K562 (cell line): ENCODE data around the gene RARRES1. TPM values are rescaled to one million over a fixed set of nuclear protein-coding genes. Genes with fewer than 3 reads are reported as not detected.

ENCODE experiments used
- ATAC-seq: fragments of 200-7000 bp; cut with Tn5 transposase; 3 replicates; pipeline ENCODE4 v1.9.1; 2020; ENCODE audit warnings: moderate library complexity
- BruUV-seq: library from RNA; stranded (reverse); fragments of 400-500 nt; replicated peaks from 2 replicates; lab custom pipeline; 2021; lab: Mats Ljungman, UMichigan
- CTCF ChIA-PET: fragments of 300-600 bp; formaldehyde crosslinking; extraction: SDS; loops from one replicate; lab custom pipeline; 2021; ENCODE audit warnings: low intra/inter-chr PET ratio; lab: Yijun Ruan, JAX
- POLR2A ChIA-PET: fragments of 300-600, 350-650 bp; sonication (Branson Sonifier 250); formaldehyde crosslinking; extraction: SDS; loops from one replicate; lab custom pipeline; 2021; ENCODE audit warnings: antibody characterized with exemption, inconsistent platforms; lab: Yijun Ruan, JAX
- DNase-seq, 4 experiments: peaks; one replicate each; pipeline versions ENCODE4 v3.0.0 to v3.0.0-alpha.2; 2011 to 2018; ENCODE audit warnings: low spot score in 3 of 4, mixed read lengths in 3 of 4; ENCODE audit errors: extremely low read depth in 1 of 4
- FAIRE-seq: peaks from 2 replicates; lab custom pipeline; 2011; peaks lifted over from hg19 to GRCh38; lab: Jason Lieb, UNC
- H2AFZ ChIP-seq: 2 replicates; pipeline ENCODE4 v1.6.0; 2011; ENCODE audit warnings: low read depth, low read length, control low read depth, inconsistent platforms
- H3K27ac ChIP-seq: fragments of 200-600 bp; 3 replicates; pipeline ENCODE4 v1.8.0; 2011; ENCODE audit warnings: low read depth, mild to moderate bottlenecking, control low read depth, inconsistent platforms, low read length, moderate library complexity, mixed read lengths; ENCODE audit errors: extremely low read depth
- H3K27me3 ChIP-seq, 2 experiments: fragments of 300-600 bp in 1 of 2; 2 replicates in 1 of 2; 3 replicates in 1 of 2; pipeline versions ENCODE4 v1.6.0 to v1.8.0; 2011; ENCODE audit warnings: inconsistent platforms in 2 of 2, low read length in 2 of 2, mild to moderate bottlenecking in 1 of 2, mixed read lengths in 1 of 2, moderate library complexity in 1 of 2; ENCODE audit not compliant: control insufficient read depth in 2 of 2, insufficient read depth in 2 of 2
- H3K36me3 ChIP-seq: fragments of 300-600 bp; 3 replicates; pipeline ENCODE4 v1.8.0; 2011; ENCODE audit warnings: mild to moderate bottlenecking, low read length, inconsistent platforms; ENCODE audit not compliant: control insufficient read depth, insufficient read depth
- H3K4me1 ChIP-seq, 2 experiments: fragments of 200-600 bp in 1 of 2; replicated peaks in 1 of 2; 2 replicates in 1 of 2; 3 replicates in 1 of 2; pipeline versions ENCODE4 v1.5.1 to v1.8.0; 2011; ENCODE audit warnings: inconsistent platforms in 2 of 2, low read length in 2 of 2, mild to moderate bottlenecking in 1 of 2, mixed read lengths in 1 of 2, moderate library complexity in 1 of 2; ENCODE audit not compliant: control insufficient read depth in 2 of 2, insufficient read depth in 2 of 2
- H3K4me2 ChIP-seq: 2 replicates; pipeline ENCODE4 v1.6.1; 2011; ENCODE audit warnings: low read length, control low read depth, inconsistent platforms, mixed read lengths; ENCODE audit not compliant: insufficient read depth
- H3K4me3 ChIP-seq: fragments of 200-600 bp; sonication (generic), shearing (Covaris generic); 2 replicates; pipeline ENCODE4 v1.5.1; 2016; ENCODE audit warnings: control low read depth, inconsistent platforms
- H3K79me2 ChIP-seq: fragments of 200-600 bp; 3 replicates; pipeline ENCODE4 v1.8.0; 2011; ENCODE audit warnings: low read length, inconsistent platforms; ENCODE audit not compliant: control insufficient read depth, insufficient read depth
- H3K9ac ChIP-seq, 2 experiments: 2 replicates each; pipeline versions ENCODE4 v1.6.0 to v1.6.1; 2011; ENCODE audit warnings: low read depth in 2 of 2, low read length in 2 of 2, control low read depth in 1 of 2, inconsistent platforms in 1 of 2, mild to moderate bottlenecking in 1 of 2, mixed read lengths in 1 of 2; ENCODE audit not compliant: insufficient read depth in 1 of 2
- H3K9me1 ChIP-seq: one replicate; pipeline ENCODE4 v1.6.0; 2011; ENCODE audit warnings: inconsistent platforms, mild to moderate bottlenecking, low read length, moderate library complexity; ENCODE audit not compliant: control insufficient read depth, insufficient read depth
- H3K9me3 ChIP-seq: replicated peaks from 2 replicates; pipeline ENCODE4 v1.5.1; 2011; ENCODE audit warnings: low read depth, low read length, inconsistent platforms; ENCODE audit not compliant: control insufficient read depth, insufficient read depth
- H4K20me1 ChIP-seq: replicated peaks from 2 replicates; pipeline ENCODE4 v1.6.1; 2011; ENCODE audit warnings: low read length, inconsistent platforms, mixed read lengths; ENCODE audit not compliant: control insufficient read depth, insufficient read depth
- GTF3C2 ChIP-seq: IDR thresholded peaks from 3 replicates; pipeline ENCODE4 v1.6.1; 2011; ENCODE audit warnings: borderline replicate concordance, mild to moderate bottlenecking, moderate library complexity; ENCODE audit not compliant: insufficient read length; ENCODE audit errors: extremely low read depth
- MAZ ChIP-seq, 2 experiments: fragments of 450-650 bp in 1 of 2; sonication (generic) in 1 of 2; formaldehyde crosslinking; IDR thresholded peaks in 1 of 2; conservative IDR thresholded peaks in 1 of 2; 2 replicates each; pipeline versions ENCODE4 v1.4.0 to v1.5.0; 2020; ENCODE audit warnings: mild to moderate bottlenecking in 1 of 2, missing genetic modification reagents in 1 of 2
- MEF2D ChIP-seq: conservative IDR thresholded peaks from 2 replicates; pipeline ENCODE4 v1.6.1; 2016; ENCODE audit warnings: low read depth, missing genetic modification characterization, missing compliant biosample characterization
- NFATC3 ChIP-seq: fragments of 450-650 bp; IDR thresholded peaks from 2 replicates; pipeline ENCODE4 v1.6.1; 2017; ENCODE audit warnings: mild to moderate bottlenecking
- TAF1 ChIP-seq: IDR thresholded peaks from 2 replicates; pipeline ENCODE4 v1.6.1; 2011; ENCODE audit warnings: mild to moderate bottlenecking, low read length, moderate library complexity; ENCODE audit not compliant: insufficient read depth, control insufficient read depth, severe bottlenecking; ENCODE audit errors: extremely low read depth
- WGBS: fragments of 100-300 bp; shearing (Covaris generic); methylation state at CpG from one replicate; pipeline ENCODE4 v1.1.6; 2016; ENCODE audit warnings: low coverage, mixed read lengths; ENCODE audit not compliant: insufficient coverage; ENCODE audit errors: missing lambda C conversion rate; 5-methylcytosine and 5-hydroxymethylcytosine counted together
- in situ Hi-C: fragments of 300-500 bp; cut with MboI; formaldehyde crosslinking; loops from 4 replicates; pipeline ENCODE4 v1.15.0; 2018; ENCODE audit warnings: inconsistent platforms, mixed read lengths
- intact Hi-C: fragments of 100-400 bp; cut with micrococcal nuclease; formaldehyde crosslinking; loops from 2 replicates; pipeline ENCODE4 v1.14.2; 2022
- polyA plus RNA-seq, 8 experiments: library from polyadenylated mRNA; depleted of rRNA in 4 of 8; stranded (reverse) in 5 of 8; unstranded in 3 of 8; fragments of >200 nt; fragmentation: Nextera tagmentation in 2 of 8; fragmentation: Illumina TruSeq in 1 of 8; extraction: Ambion mirVana in 2 of 8; extraction: Trizol in 1 of 8; gene quantifications; 2 replicates each; pipeline versions ENCODE4 v1.2.1 to v1.2.3, GENCODE V29; 2011 to 2014; ENCODE audit warnings: inconsistent platforms in 1 of 8, missing spikeins in 1 of 8
- total RNA-seq, 7 experiments: library from RNA; depleted of rRNA in 6 of 7; stranded (reverse); fragments of >200 nt in 6 of 7; fragmentation: Illumina TruSeq in 2 of 7; extraction: Trizol in 2 of 7; gene quantifications; 2 replicates each; pipeline versions ENCODE4 v1.2.1 to v1.2.3, GENCODE V29; 2011 to 2021; ENCODE audit warnings: low replicate concordance in 1 of 7

Gene RARRES1
- total and polyA plus RNA-seq, 9 of the 15 experiments (the other 6 are each of a cell fraction or from before 2014, with no cell fraction given), result not detected

DNA sequence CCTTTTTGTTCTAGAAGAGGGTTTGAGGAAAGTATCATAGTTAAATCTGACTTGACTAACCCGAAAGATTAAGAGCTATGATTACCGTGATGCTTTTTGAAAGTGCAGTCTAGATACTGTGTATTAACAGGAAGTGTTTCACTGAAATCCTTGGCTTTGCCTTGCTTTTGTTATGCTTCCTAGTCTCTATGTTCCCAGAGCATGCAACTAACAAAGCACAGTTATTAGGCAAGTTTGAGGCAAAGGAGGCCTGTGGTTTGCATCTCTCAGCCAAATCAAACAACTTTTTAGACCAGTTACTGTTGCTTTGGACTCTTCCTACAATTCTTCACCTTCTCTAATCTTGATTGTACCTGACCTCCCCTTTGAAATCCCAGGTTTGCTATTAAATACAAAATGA is 63.8 kb downstream of the RARRES1 start (continued):
- TF ChIP-seq GTF3C2 (no peak), MAZ (CRISPR knock-in tag; conservative IDR thresholded peaks at IDR 0.05 in 1 of 2, IDR thresholded peaks at IDR 0.05 in 1 of 2) (no peak)

- Histone ChIP-seq H3K9me3 (no peaks in the 10 kb centered on the region), H3K79me2 (0 out of 3 replicates have a peak, but pooled peaks cover 2% of the 10 kb centered on the region), H3K27me3 (no peaks in the 10 kb centered on the region), H3K9ac (no peak overlapping the region), H2AFZ (no peak overlapping the region)
- ATAC-seq (no peak), FAIRE-seq (no peak)
- WGBS, result 94% methylated on average over 3 of the region's 3 CpGs
- in situ Hi-C loops (no loop called here), intact Hi-C loops (no loop called here)
- no peak for TF ChIP-seq MEF2D
- no peak for TF ChIP-seq NFATC3
- TF ChIP-seq TAF1, result no peak
- TF ChIP-seq, all 486 proteins: peak for 0
- POLR2A ChIA-PET, result no interaction called here
- Histone ChIP-seq H3K27ac (no peak overlapping the region), H3K4me1 (no peaks in the 10 kb centered on the region), H3K9me1 (no peaks in the 10 kb centered on the region), H4K20me1 (no peaks in the 10 kb centered on the region), H3K36me3 (peaks cover 96% of the 10 kb centered on the region), H3K4me3 (no peak overlapping the region), H3K4me2 (no peak overlapping the region)
- BruUV-seq, result no TSS peak
- no peak for DNase-seq
- CTCF ChIA-PET, result no interaction called here
Observed at GRCh38 chr3:158666416-158666815, 65.8 kb downstream of the RARRES1 start.
